Sigmoid colon (tissue), 4 donors: ENCODE data around the gene DMPK.

Source experiments
- EP300 ChIP-seq, 4 donors: sonication (generic); formaldehyde crosslinking; IDR thresholded peaks; one replicate each; pipeline ENCODE4 v1.6.1; 2017; ENCODE audit warnings: antibody characterized with exemption in 4 of 4
- POLR2A ChIP-seq, 2 donors: fragments of 450-650 bp; IDR thresholded peaks; one replicate each; pipeline ENCODE4 v1.6.1; 2016; ENCODE audit warnings: antibody characterized with exemption in 2 of 2, mild to moderate bottlenecking in 2 of 2, moderate library complexity in 2 of 2
- POLR2AphosphoS5 ChIP-seq, 4 donors: sonication (generic); formaldehyde crosslinking; IDR thresholded peaks; one replicate each; pipeline ENCODE4 v1.6.1; 2017; ENCODE audit warnings: antibody characterized with exemption in 4 of 4
- TF ChIP-seq, protein P1 (sequence below), 4 experiments: fragments of 450-650 bp in 3 of 4; fragments of 200-600 bp in 1 of 4; IDR thresholded peaks; one replicate each; pipeline ENCODE4 v1.5.1; 2016 to 2019; ENCODE audit warnings: antibody characterized with exemption in 4 of 4, mild to moderate bottlenecking in 3 of 4, moderate library complexity in 2 of 4

DNA sequence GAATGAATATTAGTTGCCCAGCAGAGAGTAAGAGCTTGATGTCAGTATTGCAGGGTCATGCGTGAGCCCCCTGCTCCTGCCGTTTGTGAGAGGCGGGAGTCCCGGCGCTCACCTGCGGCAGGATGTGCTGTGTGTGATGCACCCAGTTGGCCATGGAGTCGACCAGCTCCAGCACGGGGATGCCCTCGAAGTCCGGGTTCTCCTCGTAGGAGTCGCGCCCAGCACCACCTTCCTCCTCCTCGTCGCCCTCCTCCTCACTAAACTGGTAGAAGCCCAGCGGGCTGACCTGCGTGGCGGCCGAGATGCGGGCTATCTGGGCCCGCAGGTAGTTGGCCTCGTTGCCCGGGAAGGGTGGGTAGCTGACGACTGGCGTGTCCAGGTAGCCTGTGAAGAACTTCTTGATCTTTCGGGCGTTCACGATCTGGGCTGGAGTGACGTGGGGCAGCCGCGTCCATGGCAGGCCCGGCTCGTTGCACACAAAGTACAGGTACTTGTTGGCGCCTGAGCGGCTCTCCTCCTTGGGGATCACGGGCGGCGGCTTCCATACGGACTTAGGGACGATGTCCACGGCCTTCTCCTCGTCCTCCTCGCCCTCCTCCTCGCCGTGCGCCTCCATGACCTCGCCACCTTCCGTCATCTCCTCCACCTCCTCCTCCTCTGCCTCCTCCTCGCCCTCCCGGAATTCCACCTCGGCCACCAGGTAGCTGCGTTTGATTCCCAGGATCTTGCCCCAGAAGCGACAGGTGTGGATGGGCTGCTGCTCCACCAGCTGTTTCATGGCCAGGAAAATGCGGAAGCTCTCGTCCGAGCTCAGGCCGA is 22.1 kb upstream of the DMPK start:
- TF ChIP-seq, protein P1, sequence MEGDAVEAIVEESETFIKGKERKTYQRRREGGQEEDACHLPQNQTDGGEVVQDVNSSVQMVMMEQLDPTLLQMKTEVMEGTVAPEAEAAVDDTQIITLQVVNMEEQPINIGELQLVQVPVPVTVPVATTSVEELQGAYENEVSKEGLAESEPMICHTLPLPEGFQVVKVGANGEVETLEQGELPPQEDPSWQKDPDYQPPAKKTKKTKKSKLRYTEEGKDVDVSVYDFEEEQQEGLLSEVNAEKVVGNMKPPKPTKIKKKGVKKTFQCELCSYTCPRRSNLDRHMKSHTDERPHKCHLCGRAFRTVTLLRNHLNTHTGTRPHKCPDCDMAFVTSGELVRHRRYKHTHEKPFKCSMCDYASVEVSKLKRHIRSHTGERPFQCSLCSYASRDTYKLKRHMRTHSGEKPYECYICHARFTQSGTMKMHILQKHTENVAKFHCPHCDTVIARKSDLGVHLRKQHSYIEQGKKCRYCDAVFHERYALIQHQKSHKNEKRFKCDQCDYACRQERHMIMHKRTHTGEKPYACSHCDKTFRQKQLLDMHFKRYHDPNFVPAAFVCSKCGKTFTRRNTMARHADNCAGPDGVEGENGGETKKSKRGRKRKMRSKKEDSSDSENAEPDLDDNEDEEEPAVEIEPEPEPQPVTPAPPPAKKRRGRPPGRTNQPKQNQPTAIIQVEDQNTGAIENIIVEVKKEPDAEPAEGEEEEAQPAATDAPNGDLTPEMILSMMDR (IDR thresholded peaks at IDR 0.05) = no peak
- TF ChIP-seq POLR2A (IDR thresholded peaks at IDR 0.05) = no peak
- no peak for TF ChIP-seq POLR2AphosphoS5 (IDR thresholded peaks at IDR 0.05)
- TF ChIP-seq EP300 (IDR thresholded peaks at IDR 0.05) = no peak
